ENCODE data around the gene XPNPEP3.

XPNPEP3 gene

GRCh38 chr22:40951795-40952605 lies 95.1 kb downstream of the XPNPEP3 start:
- no peak for DNase-seq (ENCODE audit: low spot score)
- 100% methylated on average over 1 of the region's 21 CpGs for WGBS, 2 donors (ENCODE audit: extremely low coverage in 2 of 2, insufficient read length in 2 of 2, insufficient replicate concordance in 1 of 2)

GRCh38 chr22:40953471-40953870 lies 96.5 kb downstream of the XPNPEP3 start:
- no peak overlapping the region for H3K4me3 ChIP-seq (ENCODE audit: low read length in 2 of 2)
- no peak overlapping the region for H3K4me2 ChIP-seq (ENCODE audit: insufficient read depth, low read length, poor library complexity, severe bottlenecking)
- H3K9me3 ChIP-seq (replicated peaks in 1 of 2; ENCODE audit: control insufficient read depth in 2 of 2, insufficient read depth in 1 of 2, low read depth in 1 of 2, low read length in 2 of 2) = no peaks in the 10 kb centered on the region
- no peaks in the 10 kb centered on the region for H3K27me3 ChIP-seq (ENCODE audit: control insufficient read depth in 3 of 3, insufficient read depth in 3 of 3, low read depth in 1 of 3, low read length in 3 of 3)
- no peak overlapping the region for H3K18ac ChIP-seq (ENCODE audit: low read length)
- H3K14ac ChIP-seq (ENCODE audit: low read length) = no peak overlapping the region
- no peak overlapping the region for H4K91ac ChIP-seq (ENCODE audit: low read depth, low read length, poor library complexity)
- no peak overlapping the region for H2BK5ac ChIP-seq (ENCODE audit: low read length)
- no CpG with 5 or more reads among the region's 2 CpGs for WGBS, 2 donors (ENCODE audit: extremely low coverage in 2 of 2, insufficient read length in 2 of 2, insufficient replicate concordance in 1 of 2)
- no peak overlapping the region for H2AK5ac ChIP-seq (ENCODE audit: low read depth, low read length)
- no peak overlapping the region for H2BK120ac ChIP-seq (ENCODE audit: low read depth, low read length)
- H3K4ac ChIP-seq (ENCODE audit: low read length) = no peak overlapping the region
- H3K27ac ChIP-seq (replicated peaks; ENCODE audit: low read length) = no peak overlapping the region
- peak overlapping the region; percentile 30 for H3K9ac ChIP-seq (ENCODE audit: low read depth, low read length, poor library complexity)
- no peak overlapping the region for H2AFZ ChIP-seq (ENCODE audit: low read length)
- no peak for DNase-seq (ENCODE audit: low spot score)
- no peak overlapping the region for H4K8ac ChIP-seq (ENCODE audit: low read depth, low read length)
- H3K23ac ChIP-seq (ENCODE audit: low read depth, low read length, poor library complexity) = no peak overlapping the region
- H3K4me1 ChIP-seq (ENCODE audit: control insufficient read depth in 2 of 2, insufficient read depth in 1 of 2, low read depth in 1 of 2, low read length in 2 of 2) = peaks cover 4% of the 10 kb centered on the region in 2 donors
- peaks cover 6 to 53% of the 10 kb centered on the region in 2 donors for H3K36me3 ChIP-seq (replicated peaks in 1 of 2; ENCODE audit: control insufficient read depth in 2 of 2, insufficient read depth in 2 of 2, low read length in 2 of 2)
- H2BK12ac ChIP-seq (ENCODE audit: low read length) = no peak overlapping the region
- no peaks in the 10 kb centered on the region for H3K79me1 ChIP-seq (ENCODE audit: low read depth, low read length)
- no peak overlapping the region for H2BK15ac ChIP-seq (ENCODE audit: low read length)

More at GRCh38 chr22:40951795-40952605, 95.1 kb downstream of the XPNPEP3 start:
- no peak overlapping the region for H2BK5ac ChIP-seq (ENCODE audit: low read length)
- no peaks in the 10 kb centered on the region for H3K79me1 ChIP-seq (ENCODE audit: low read depth, low read length)
- no peak overlapping the region for H2BK15ac ChIP-seq (ENCODE audit: low read length)
- peak overlapping the region; percentile 99 for H2AFZ ChIP-seq (ENCODE audit: low read length)
- peaks cover 4% of the 10 kb centered on the region in 2 donors for H3K4me1 ChIP-seq (ENCODE audit: control insufficient read depth in 2 of 2, insufficient read depth in 1 of 2, low read depth in 1 of 2, low read length in 2 of 2)
- no peak overlapping the region for H2BK12ac ChIP-seq (ENCODE audit: low read length)
- H2AK5ac ChIP-seq (ENCODE audit: low read depth, low read length) = no peak overlapping the region
- peak overlapping the region; percentile 32 for H3K9ac ChIP-seq (ENCODE audit: low read depth, low read length, poor library complexity)
- no peak overlapping the region for H2BK120ac ChIP-seq (ENCODE audit: low read depth, low read length)
- H3K14ac ChIP-seq (ENCODE audit: low read length) = no peak overlapping the region
- H3K4me2 ChIP-seq (ENCODE audit: insufficient read depth, low read length, poor library complexity, severe bottlenecking) = peak overlapping the region; percentile 69
- H4K91ac ChIP-seq (ENCODE audit: low read depth, low read length, poor library complexity) = no peak overlapping the region
- no peaks in the 10 kb centered on the region for H3K27me3 ChIP-seq (ENCODE audit: control insufficient read depth in 3 of 3, insufficient read depth in 3 of 3, low read depth in 1 of 3, low read length in 3 of 3)
- no peaks in the 10 kb centered on the region for H3K9me3 ChIP-seq (replicated peaks in 1 of 2; ENCODE audit: control insufficient read depth in 2 of 2, insufficient read depth in 1 of 2, low read depth in 1 of 2, low read length in 2 of 2)
- peak overlapping the region; percentile 57 for H3K27ac ChIP-seq (replicated peaks; ENCODE audit: low read length)
- peak overlapping the region; percentile 21 for H3K18ac ChIP-seq (ENCODE audit: low read length)
- H3K36me3 ChIP-seq (replicated peaks in 1 of 2; ENCODE audit: control insufficient read depth in 2 of 2, insufficient read depth in 2 of 2, low read length in 2 of 2) = peaks cover 6 to 38% of the 10 kb centered on the region in 2 donors
- no peak overlapping the region for H4K8ac ChIP-seq (ENCODE audit: low read depth, low read length)
- no peak overlapping the region for H3K4ac ChIP-seq (ENCODE audit: low read length)
- peak overlapping the region; percentile 81 for H3K23ac ChIP-seq (ENCODE audit: low read depth, low read length, poor library complexity)
- peak overlapping the region; percentile 76 to 86 for H3K4me3 ChIP-seq (ENCODE audit: low read length in 2 of 2)

- H2BK5ac ChIP-seq (ENCODE audit: low read length) = no peak overlapping the region
- peaks cover 4% of the 10 kb centered on the region in 2 donors for H3K4me1 ChIP-seq (ENCODE audit: control insufficient read depth in 2 of 2, insufficient read depth in 1 of 2, low read depth in 1 of 2, low read length in 2 of 2)
- no peak overlapping the region for H2BK120ac ChIP-seq (ENCODE audit: low read depth, low read length)
- no peak overlapping the region for H4K91ac ChIP-seq (ENCODE audit: low read depth, low read length, poor library complexity)
- peaks cover 6 to 59% of the 10 kb centered on the region in 2 donors for H3K36me3 ChIP-seq (replicated peaks in 1 of 2; ENCODE audit: control insufficient read depth in 2 of 2, insufficient read depth in 2 of 2, low read length in 2 of 2)
- no peak for DNase-seq (ENCODE audit: low spot score)
- H3K4me3 ChIP-seq (ENCODE audit: low read length in 2 of 2) = no peak overlapping the region
- no peak overlapping the region for H3K27ac ChIP-seq (replicated peaks; ENCODE audit: low read length)
- no peak overlapping the region for H2BK15ac ChIP-seq (ENCODE audit: low read length)
- H3K4me2 ChIP-seq (ENCODE audit: insufficient read depth, low read length, poor library complexity, severe bottlenecking) = no peak overlapping the region
- no peak overlapping the region for H3K18ac ChIP-seq (ENCODE audit: low read length)
- no peaks in the 10 kb centered on the region for H3K79me1 ChIP-seq (ENCODE audit: low read depth, low read length)
- H3K27me3 ChIP-seq (ENCODE audit: control insufficient read depth in 3 of 3, insufficient read depth in 3 of 3, low read depth in 1 of 3, low read length in 3 of 3) = no peaks in the 10 kb centered on the region
- WGBS, 2 donors (ENCODE audit: extremely low coverage in 2 of 2, insufficient read length in 2 of 2, insufficient replicate concordance in 1 of 2) = no CpG with 5 or more reads among the region's 4 CpGs
- no peak overlapping the region for H2BK12ac ChIP-seq (ENCODE audit: low read length)
- no peak overlapping the region for H3K4ac ChIP-seq (ENCODE audit: low read length)
- H4K8ac ChIP-seq (ENCODE audit: low read depth, low read length) = no peak overlapping the region
- no peak overlapping the region for H2AK5ac ChIP-seq (ENCODE audit: low read depth, low read length)
- no peak overlapping the region for H3K14ac ChIP-seq (ENCODE audit: low read length)
- no peak overlapping the region for H2AFZ ChIP-seq (ENCODE audit: low read length)
- no peak overlapping the region for H3K9ac ChIP-seq (ENCODE audit: low read depth, low read length, poor library complexity)
- H3K23ac ChIP-seq (ENCODE audit: low read depth, low read length, poor library complexity) = no peak overlapping the region
- no peaks in the 10 kb centered on the region for H3K9me3 ChIP-seq (replicated peaks in 1 of 2; ENCODE audit: control insufficient read depth in 2 of 2, insufficient read depth in 1 of 2, low read depth in 1 of 2, low read length in 2 of 2)
Measured at GRCh38 chr22:40954113-40954512, 97.2 kb downstream of the XPNPEP3 start.

- H2BK120ac ChIP-seq (ENCODE audit: low read depth, low read length) = no peak overlapping the region
- H3K27me3 ChIP-seq (ENCODE audit: control insufficient read depth in 3 of 3, insufficient read depth in 3 of 3, low read depth in 1 of 3, low read length in 3 of 3) = no peaks in the 10 kb centered on the region
- no peak overlapping the region for H4K8ac ChIP-seq (ENCODE audit: low read depth, low read length)
- H4K91ac ChIP-seq (ENCODE audit: low read depth, low read length, poor library complexity) = no peak overlapping the region
- peaks cover 6 to 74% of the 10 kb centered on the region in 2 donors for H3K36me3 ChIP-seq (replicated peaks in 1 of 2; ENCODE audit: control insufficient read depth in 2 of 2, insufficient read depth in 2 of 2, low read length in 2 of 2)
- no peaks in the 10 kb centered on the region for H3K9me3 ChIP-seq (replicated peaks in 1 of 2; ENCODE audit: control insufficient read depth in 2 of 2, insufficient read depth in 1 of 2, low read depth in 1 of 2, low read length in 2 of 2)
- H2BK15ac ChIP-seq (ENCODE audit: low read length) = no peak overlapping the region
- no peak overlapping the region for H3K18ac ChIP-seq (ENCODE audit: low read length)
- H3K14ac ChIP-seq (ENCODE audit: low read length) = no peak overlapping the region
- no peak overlapping the region for H2BK12ac ChIP-seq (ENCODE audit: low read length)
- no peak overlapping the region for H3K4ac ChIP-seq (ENCODE audit: low read length)
- peaks cover 2 to 4% of the 10 kb centered on the region in 2 donors for H3K4me1 ChIP-seq (ENCODE audit: control insufficient read depth in 2 of 2, insufficient read depth in 1 of 2, low read depth in 1 of 2, low read length in 2 of 2)
- no peak overlapping the region for H2BK5ac ChIP-seq (ENCODE audit: low read length)
- no peak overlapping the region for H3K23ac ChIP-seq (ENCODE audit: low read depth, low read length, poor library complexity)
- no peak overlapping the region for H2AK5ac ChIP-seq (ENCODE audit: low read depth, low read length)
- H3K27ac ChIP-seq (replicated peaks; ENCODE audit: low read length) = no peak overlapping the region
- no peaks in the 10 kb centered on the region for H3K79me1 ChIP-seq (ENCODE audit: low read depth, low read length)
- no peak overlapping the region for H3K4me2 ChIP-seq (ENCODE audit: insufficient read depth, low read length, poor library complexity, severe bottlenecking)
- no peak overlapping the region for H2AFZ ChIP-seq (ENCODE audit: low read length)
- no peak overlapping the region for H3K9ac ChIP-seq (ENCODE audit: low read depth, low read length, poor library complexity)
- no CpG with 5 or more reads among the region's 3 CpGs for WGBS, 2 donors (ENCODE audit: extremely low coverage in 2 of 2, insufficient read length in 2 of 2, insufficient replicate concordance in 1 of 2)
- no peak for DNase-seq (ENCODE audit: low spot score)
- no peak overlapping the region for H3K4me3 ChIP-seq (ENCODE audit: low read length in 2 of 2)
Measured at GRCh38 chr22:40955571-40955970, 98.6 kb downstream of the XPNPEP3 start.

All from neuronal stem cell (in vitro differentiated cells).